Measurements from ENCODE around the gene STX19.

Gene STX19

DNA sequence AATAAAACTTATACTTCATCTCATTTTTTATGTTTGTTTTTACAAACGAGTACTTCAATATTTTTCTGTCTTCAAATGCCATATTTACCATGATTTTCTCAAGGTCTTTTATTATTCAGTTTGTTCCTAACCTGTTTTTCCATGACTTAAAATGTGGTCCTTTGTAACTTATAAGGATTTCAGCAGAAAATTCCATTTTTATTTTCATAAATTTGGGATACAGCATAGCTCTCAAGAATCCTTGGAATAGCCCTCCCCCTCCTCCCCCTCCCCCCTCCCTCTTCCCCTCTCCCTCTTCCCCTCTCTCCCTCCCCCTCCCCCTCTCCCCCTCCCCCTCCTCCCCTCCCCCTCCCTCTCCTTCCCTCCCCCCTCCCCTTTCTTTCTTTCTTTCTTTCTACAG is 14.9 kb upstream of the STX19 start:
- no peak overlapping the region for H3K4me3 ChIP-seq (ENCODE audit: low read depth in 1 of 2, low read length in 1 of 2)
- H3K27me3 ChIP-seq: no peaks in the 10 kb centered on the region
- H3K27ac ChIP-seq: no peak overlapping the region
- TF ChIP-seq, protein P1, sequence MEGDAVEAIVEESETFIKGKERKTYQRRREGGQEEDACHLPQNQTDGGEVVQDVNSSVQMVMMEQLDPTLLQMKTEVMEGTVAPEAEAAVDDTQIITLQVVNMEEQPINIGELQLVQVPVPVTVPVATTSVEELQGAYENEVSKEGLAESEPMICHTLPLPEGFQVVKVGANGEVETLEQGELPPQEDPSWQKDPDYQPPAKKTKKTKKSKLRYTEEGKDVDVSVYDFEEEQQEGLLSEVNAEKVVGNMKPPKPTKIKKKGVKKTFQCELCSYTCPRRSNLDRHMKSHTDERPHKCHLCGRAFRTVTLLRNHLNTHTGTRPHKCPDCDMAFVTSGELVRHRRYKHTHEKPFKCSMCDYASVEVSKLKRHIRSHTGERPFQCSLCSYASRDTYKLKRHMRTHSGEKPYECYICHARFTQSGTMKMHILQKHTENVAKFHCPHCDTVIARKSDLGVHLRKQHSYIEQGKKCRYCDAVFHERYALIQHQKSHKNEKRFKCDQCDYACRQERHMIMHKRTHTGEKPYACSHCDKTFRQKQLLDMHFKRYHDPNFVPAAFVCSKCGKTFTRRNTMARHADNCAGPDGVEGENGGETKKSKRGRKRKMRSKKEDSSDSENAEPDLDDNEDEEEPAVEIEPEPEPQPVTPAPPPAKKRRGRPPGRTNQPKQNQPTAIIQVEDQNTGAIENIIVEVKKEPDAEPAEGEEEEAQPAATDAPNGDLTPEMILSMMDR (IDR thresholded peaks at IDR 0.05): no peak
- no peaks in the 10 kb centered on the region for H3K36me3 ChIP-seq
- H3K9me3 ChIP-seq: no peaks in the 10 kb centered on the region
- no peaks in the 10 kb centered on the region for H3K4me1 ChIP-seq (ENCODE audit: control insufficient read depth in 1 of 2, insufficient read depth in 1 of 2, low read depth in 1 of 2, low read length in 1 of 2)

DNA sequence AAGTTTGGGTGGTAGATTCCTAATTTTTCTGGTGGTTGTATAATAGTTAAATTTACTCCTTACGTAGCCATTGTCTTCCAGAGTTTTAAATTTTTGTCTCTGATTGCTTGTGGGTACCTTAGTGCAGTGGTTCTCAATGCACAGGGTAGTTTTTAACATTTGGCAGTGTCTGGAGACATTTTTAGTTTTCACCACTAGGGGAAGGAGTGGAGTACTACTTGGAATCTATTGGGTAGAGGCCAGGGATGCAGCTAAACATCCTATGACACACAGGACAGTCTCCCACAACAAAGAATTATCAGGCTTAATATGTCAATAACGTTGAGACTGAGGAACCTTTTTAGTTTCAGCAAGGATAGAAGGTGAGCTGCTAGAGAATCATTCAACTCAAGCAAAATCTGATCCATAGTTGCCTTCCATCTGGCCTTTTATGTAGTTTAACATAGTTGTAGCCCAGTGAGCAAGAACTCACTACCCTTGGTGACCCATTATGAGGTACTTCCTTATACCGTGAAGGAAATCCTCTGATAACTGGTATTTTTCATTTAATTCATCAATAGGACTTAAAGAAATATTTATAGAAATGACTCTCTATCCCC is 8.6 kb upstream of the STX19 start:
- Histone ChIP-seq H3K36me3 (no peaks in the 10 kb centered on the region), H3K9me3 (no peaks in the 10 kb centered on the region), H3K4me1 (ENCODE audit: control insufficient read depth in 1 of 2, insufficient read depth in 1 of 2, low read depth in 1 of 2, low read length in 1 of 2) (no peaks in the 10 kb centered on the region), H3K4me3 (ENCODE audit: low read depth in 1 of 2, low read length in 1 of 2) (no peak overlapping the region), H3K27ac (no peak overlapping the region), H3K27me3 (no peaks in the 10 kb centered on the region)
- TF ChIP-seq, protein P1 (IDR thresholded peaks at IDR 0.05): no peak

DNA sequence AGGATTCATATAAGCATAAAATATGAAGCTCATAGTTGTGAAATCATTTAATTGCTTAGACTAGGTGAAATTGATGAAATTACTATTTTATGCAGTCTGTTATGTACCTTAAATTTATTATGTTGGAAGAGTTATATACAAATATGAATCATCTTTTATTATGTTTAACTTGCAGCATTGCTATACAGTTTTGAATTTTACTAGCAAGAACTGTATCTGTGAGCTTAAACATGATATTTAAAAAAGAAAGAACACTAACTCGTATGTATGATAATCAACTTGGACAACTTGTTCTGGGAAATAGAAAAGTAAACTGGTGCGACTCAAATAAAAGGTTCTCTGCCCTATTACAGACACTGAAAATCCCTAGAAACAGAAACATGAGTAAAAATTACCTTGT is 1.8 kb downstream of the STX19 start:
- Histone ChIP-seq H3K9me3 (no peaks in the 10 kb centered on the region), H3K4me1 (ENCODE audit: control insufficient read depth in 1 of 2, insufficient read depth in 1 of 2, low read depth in 1 of 2, low read length in 1 of 2) (no peaks in the 10 kb centered on the region)

DNA sequence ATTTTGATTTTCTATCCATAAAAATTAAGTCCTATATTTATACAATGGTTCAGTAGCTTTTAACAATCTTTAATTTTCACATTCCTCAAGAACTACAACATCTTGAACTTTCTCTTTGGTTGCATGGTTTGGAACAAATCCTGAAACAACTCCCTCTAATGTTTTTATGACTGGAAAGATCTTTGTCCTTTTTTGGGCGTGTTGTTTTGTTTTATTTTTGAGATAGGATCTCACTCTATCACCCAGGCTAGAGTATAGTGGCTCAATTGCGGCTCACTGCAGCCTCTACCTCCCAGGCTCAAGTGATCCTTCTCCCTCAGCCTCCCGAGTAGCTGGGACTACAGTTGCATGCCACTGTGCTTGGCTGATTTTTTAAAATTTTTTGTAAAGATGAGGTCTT is 4.0 kb downstream of the STX19 start:
- Histone ChIP-seq H3K27ac (no peak overlapping the region), H3K4me3 (ENCODE audit: low read depth in 1 of 2, low read length in 1 of 2) (no peak overlapping the region), H3K27me3 (no peaks in the 10 kb centered on the region), H3K36me3 (no peaks in the 10 kb centered on the region), H3K9me3 (no peaks in the 10 kb centered on the region), H3K4me1 (ENCODE audit: control insufficient read depth in 1 of 2, insufficient read depth in 1 of 2, low read depth in 1 of 2, low read length in 1 of 2) (no peaks in the 10 kb centered on the region)
- TF ChIP-seq, protein P1 (IDR thresholded peaks at IDR 0.05): no peak

More for the DNA sequence above, 1.8 kb downstream of the STX19 start:
- H3K27ac ChIP-seq: no peak overlapping the region
- H3K4me3 ChIP-seq (ENCODE audit: low read depth in 1 of 2, low read length in 1 of 2): no peak overlapping the region
- TF ChIP-seq, protein P1 (IDR thresholded peaks at IDR 0.05): no peak
- no peaks in the 10 kb centered on the region for H3K36me3 ChIP-seq
- no peaks in the 10 kb centered on the region for H3K27me3 ChIP-seq

DNA sequence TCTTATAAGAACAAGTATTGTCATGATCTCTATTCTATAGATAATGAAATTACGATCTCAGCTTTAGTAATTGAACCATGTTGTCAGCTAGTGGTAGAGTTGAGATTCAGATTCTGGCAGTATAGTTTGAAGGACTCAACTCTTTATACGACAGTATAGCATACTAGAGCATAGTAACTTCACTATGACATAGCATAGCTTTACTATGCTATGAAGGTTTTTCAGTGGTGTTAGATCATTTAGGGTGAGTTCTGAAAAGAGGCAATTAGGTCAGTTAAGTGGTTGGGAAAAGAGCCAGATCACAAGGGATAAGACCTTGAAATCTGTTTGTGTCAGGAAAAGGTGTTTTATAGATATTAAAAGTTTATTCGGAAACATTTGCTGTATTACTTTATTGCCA is 8.1 kb downstream of the STX19 start:
- no peak overlapping the region for H3K4me3 ChIP-seq (ENCODE audit: low read depth in 1 of 2, low read length in 1 of 2)
- TF ChIP-seq, protein P1 (IDR thresholded peaks at IDR 0.05): no peak
- H3K4me1 ChIP-seq (ENCODE audit: control insufficient read depth in 1 of 2, insufficient read depth in 1 of 2, low read depth in 1 of 2, low read length in 1 of 2): no peaks in the 10 kb centered on the region
- H3K27ac ChIP-seq: no peak overlapping the region
- no peaks in the 10 kb centered on the region for H3K9me3 ChIP-seq
- no peaks in the 10 kb centered on the region for H3K36me3 ChIP-seq
- no peaks in the 10 kb centered on the region for H3K27me3 ChIP-seq

DNA sequence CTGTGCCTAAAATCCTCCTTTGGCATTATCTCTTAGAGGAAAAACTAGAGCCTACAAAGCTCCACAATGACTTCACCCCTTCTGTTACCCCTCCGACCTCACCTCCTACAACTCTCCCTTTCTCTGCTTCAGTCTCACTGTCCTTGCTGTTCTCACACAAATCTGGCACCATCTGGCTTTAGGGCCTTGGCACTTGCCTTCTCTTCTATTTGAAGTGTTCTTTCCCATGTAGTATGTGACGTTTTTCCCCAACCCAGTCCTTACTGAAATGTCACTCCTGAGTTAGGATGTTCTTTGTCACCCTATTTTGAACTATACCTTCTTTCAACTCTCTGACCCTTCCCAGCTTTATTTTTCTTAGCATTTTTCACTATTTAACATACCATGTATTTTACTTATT is 8.7 kb downstream of the STX19 start:
- Histone ChIP-seq H3K27ac (no peak overlapping the region), H3K4me1 (ENCODE audit: control insufficient read depth in 1 of 2, insufficient read depth in 1 of 2, low read depth in 1 of 2, low read length in 1 of 2) (no peaks in the 10 kb centered on the region)
- TF ChIP-seq, protein P1 (IDR thresholded peaks at IDR 0.05): no peak

More for the DNA sequence above, 8.7 kb downstream of the STX19 start:
- H3K36me3 ChIP-seq: no peaks in the 10 kb centered on the region
- H3K9me3 ChIP-seq: no peaks in the 10 kb centered on the region
- H3K4me3 ChIP-seq (ENCODE audit: low read depth in 1 of 2, low read length in 1 of 2): no peak overlapping the region
- H3K27me3 ChIP-seq: no peaks in the 10 kb centered on the region
